Liver (tissue), 9 donors: ENCODE data around the gene NOXRED1. TPM values are rescaled to one million over a fixed set of nuclear protein-coding genes. Genes with fewer than 3 reads are reported as not detected.

ENCODE experiments used
- DNase-seq: peaks from one replicate; pipeline ENCODE4 v3.0.0-alpha.2; 2017; ENCODE audit warnings: low spot score
- H3K27ac ChIP-seq, 2 donors: one replicate each; pipeline ENCODE4 v1.7.0; 2013; ENCODE audit warnings: inconsistent platforms in 2 of 2, low read length in 2 of 2, control low read depth in 1 of 2, low read depth in 1 of 2, mild to moderate bottlenecking in 1 of 2
- H3K27me3 ChIP-seq, 4 donors: one replicate each; pipeline versions ENCODE4 v1.6.1 to v1.7.0; 2013; ENCODE audit warnings: low read length in 3 of 4, inconsistent platforms in 1 of 4, mild to moderate bottlenecking in 1 of 4, moderate library complexity in 1 of 4; ENCODE audit not compliant: control insufficient read depth in 4 of 4, insufficient read depth in 4 of 4
- H3K36me3 ChIP-seq, 4 donors: one replicate each; pipeline versions ENCODE4 v1.6.1 to v1.7.0; 2013; ENCODE audit warnings: low read length in 3 of 4, mild to moderate bottlenecking in 3 of 4, low read depth in 1 of 4, moderate library complexity in 1 of 4; ENCODE audit not compliant: control insufficient read depth in 4 of 4, insufficient read depth in 3 of 4
- H3K4me1 ChIP-seq, 4 donors: one replicate each; pipeline versions ENCODE4 v1.6.1 to v1.7.0; 2013; ENCODE audit warnings: low read length in 3 of 4, mild to moderate bottlenecking in 3 of 4, moderate library complexity in 1 of 4; ENCODE audit not compliant: control insufficient read depth in 4 of 4, insufficient read depth in 4 of 4
- H3K4me3 ChIP-seq, 3 donors: one replicate each; pipeline versions ENCODE4 v1.6.1 to v1.7.0; 2013; ENCODE audit warnings: low read length in 3 of 3, control low read depth in 1 of 3, low read depth in 1 of 3, mild to moderate bottlenecking in 1 of 3
- H3K9ac ChIP-seq, 2 donors: one replicate each; pipeline ENCODE4 v1.7.0; 2013; ENCODE audit warnings: low read length in 2 of 2, mild to moderate bottlenecking in 2 of 2, moderate library complexity in 2 of 2, control low read depth in 1 of 2, low read depth in 1 of 2
- H3K9me3 ChIP-seq, 4 donors: one replicate each; pipeline versions ENCODE4 v1.6.1 to v1.7.0; 2013; ENCODE audit warnings: low read length in 3 of 4; ENCODE audit not compliant: control insufficient read depth in 4 of 4
- ATF3 ChIP-seq: IDR thresholded peaks from 2 replicates; pipeline ENCODE4 v1.6.1; 2016; ENCODE audit warnings: antibody characterized with exemption
- CTCF ChIP-seq: fragments of 150-350 bp; IDR thresholded peaks from 2 replicates; pipeline ENCODE4 v1.5.1; 2017; ENCODE audit warnings: improper control_type of control experiment, low read depth, low read length; ENCODE audit not compliant: missing input control
- EGR1 ChIP-seq, 2 donors: IDR thresholded peaks; 2 replicates each; pipeline ENCODE4 v1.6.1; 2016 to 2018; ENCODE audit warnings: antibody characterized with exemption in 2 of 2, low read depth in 2 of 2
- FOXA1 ChIP-seq: IDR thresholded peaks from 2 replicates; pipeline ENCODE4 v1.6.1; 2016; ENCODE audit warnings: antibody characterized with exemption
- FOXA2 ChIP-seq: IDR thresholded peaks from 2 replicates; pipeline ENCODE4 v1.6.1; 2016; ENCODE audit warnings: antibody characterized with exemption
- GABPA ChIP-seq, 2 donors: IDR thresholded peaks in 1 of 2; conservative IDR thresholded peaks in 1 of 2; 2 replicates each; pipeline ENCODE4 v1.6.1; 2016; ENCODE audit warnings: antibody characterized with exemption in 2 of 2, mild to moderate bottlenecking in 1 of 2, moderate library complexity in 1 of 2
- HNF4A ChIP-seq, 2 donors: conservative IDR thresholded peaks; 2 replicates each; pipeline ENCODE4 v1.6.1; 2016; ENCODE audit warnings: antibody characterized with exemption in 2 of 2, mild to moderate bottlenecking in 2 of 2
- HNF4G ChIP-seq: IDR thresholded peaks from 2 replicates; pipeline ENCODE4 v1.6.1; 2016; ENCODE audit warnings: antibody characterized with exemption
- JUND ChIP-seq, 2 donors: IDR thresholded peaks; 2 replicates each; pipeline ENCODE4 v1.6.1; 2016; ENCODE audit warnings: antibody characterized with exemption in 2 of 2
- NR2F2 ChIP-seq: IDR thresholded peaks from 2 replicates; pipeline ENCODE4 v1.6.1; 2016; ENCODE audit warnings: antibody characterized with exemption
- RAD21 ChIP-seq, 2 donors: IDR thresholded peaks; 2 replicates each; pipeline ENCODE4 v1.6.1; 2016; ENCODE audit warnings: antibody characterized with exemption in 2 of 2, mild to moderate bottlenecking in 2 of 2
- REST ChIP-seq: IDR thresholded peaks from 2 replicates; pipeline ENCODE4 v1.6.1; 2016; ENCODE audit warnings: antibody characterized with exemption, mild to moderate bottlenecking
- RXRA ChIP-seq, 2 donors: IDR thresholded peaks; 2 replicates each; pipeline ENCODE4 v1.6.1; 2017 to 2018; ENCODE audit warnings: antibody characterized with exemption in 2 of 2, mild to moderate bottlenecking in 1 of 2
- SP1 ChIP-seq: IDR thresholded peaks from 2 replicates; pipeline ENCODE4 v1.6.1; 2018; ENCODE audit warnings: antibody characterized with exemption, mild to moderate bottlenecking
- TAF1 ChIP-seq: conservative IDR thresholded peaks from 2 replicates; pipeline ENCODE4 v1.6.1; 2016; ENCODE audit warnings: antibody characterized with exemption, mild to moderate bottlenecking
- YY1 ChIP-seq: IDR thresholded peaks from 2 replicates; pipeline ENCODE4 v1.6.1; 2016; ENCODE audit warnings: antibody characterized with exemption, mild to moderate bottlenecking
- ZBTB33 ChIP-seq: IDR thresholded peaks from 2 replicates; pipeline ENCODE4 v1.6.1; 2016; ENCODE audit warnings: antibody characterized with exemption
- WGBS: extraction: QIAGEN DNeasy Blood & Tissue Kit; methylation state at CpG from one replicate; pipeline ENCODE4 v1.1.7; 2013; 5-methylcytosine and 5-hydroxymethylcytosine counted together
- polyA plus RNA-seq, 2 donors: library from polyadenylated mRNA; stranded (reverse) in 1 of 2; unstranded in 1 of 2; fragments of 200-250 nt in 1 of 2; fragments of >200 nt in 1 of 2; fragmentation: Nextera tagmentation in 1 of 2; extraction: Ambion mirVana in 1 of 2; gene quantifications; one replicate each; pipeline versions ENCODE4 v1.2.1 to v1.2.3, GENCODE V29; 2013 to 2015
- total RNA-seq, 2 donors: library from RNA; depleted of rRNA; stranded (reverse); fragments of >200 nt; gene quantifications; one replicate each; pipeline ENCODE4 v1.2.3, GENCODE V29; 2014
- TF ChIP-seq, protein P1 (sequence below): IDR thresholded peaks from 2 replicates; pipeline ENCODE4 v1.6.1; 2016; ENCODE audit warnings: antibody characterized with exemption
- donor health status: healthy.
- donor health status: healthy.
- donor health status: healthy.
- donor health status: healthy.
- donor health status: healthy.

The NOXRED1 gene
- total and polyA plus RNA-seq, 4 donors = 0.06 to 0.50 (median 0.30) TPM

DNA sequence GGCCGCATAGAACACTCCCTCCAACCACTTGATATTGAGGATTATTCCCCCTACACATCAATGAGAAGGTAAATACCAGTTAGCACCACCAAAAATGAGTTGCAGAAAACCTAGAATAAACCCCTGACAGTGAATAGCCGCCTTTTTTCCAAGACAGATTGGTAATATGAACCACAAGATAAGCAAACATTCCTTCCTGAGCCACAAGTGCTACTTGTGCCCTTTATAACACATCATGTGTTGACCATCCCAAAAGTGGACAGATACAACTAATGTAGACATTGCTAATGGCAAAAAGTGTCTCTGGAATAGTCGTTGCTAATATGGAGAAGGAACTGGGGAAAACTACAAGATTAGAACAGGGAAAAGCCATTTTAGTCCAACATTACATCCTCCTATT lies 17.2 kb downstream of the NOXRED1 start:
- no peak for DNase-seq
- H3K9ac ChIP-seq = no peak overlapping the region
- 71% methylated on average over 3 of the region's 3 CpGs for WGBS
- H3K27me3 ChIP-seq = no peaks in the 10 kb centered on the region
- H3K27ac ChIP-seq = no peak overlapping the region
- no peaks in the 10 kb centered on the region for H3K36me3 ChIP-seq
- H3K9me3 ChIP-seq = no peaks in the 10 kb centered on the region
- H3K4me3 ChIP-seq = no peak overlapping the region
- no peaks in the 10 kb centered on the region for H3K4me1 ChIP-seq
- TF ChIP-seq HNF4G = no peak
- TF ChIP-seq RAD21 (IDR thresholded peaks at IDR 0.05) = no peak
- TF ChIP-seq JUND (IDR thresholded peaks at IDR 0.05) = no peak
- no peak for TF ChIP-seq SP1
- no peak for TF ChIP-seq EGR1 (IDR thresholded peaks at IDR 0.05; ENCODE audit: low read depth in 2 of 2)
- TF ChIP-seq NR2F2 = no peak
- TF ChIP-seq YY1 = no peak
- no peak for TF ChIP-seq HNF4A (conservative IDR thresholded peaks at IDR 0.05)
- no peak for TF ChIP-seq RXRA (IDR thresholded peaks at IDR 0.05)
- no peak for TF ChIP-seq TAF1
- TF ChIP-seq GABPA (IDR thresholded peaks at IDR 0.05 in 1 of 2, conservative IDR thresholded peaks at IDR 0.05 in 1 of 2) = no peak
- no peak for TF ChIP-seq CTCF
- TF ChIP-seq, protein P1, sequence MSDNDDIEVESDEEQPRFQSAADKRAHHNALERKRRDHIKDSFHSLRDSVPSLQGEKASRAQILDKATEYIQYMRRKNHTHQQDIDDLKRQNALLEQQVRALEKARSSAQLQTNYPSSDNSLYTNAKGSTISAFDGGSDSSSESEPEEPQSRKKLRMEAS = no peak
- TF ChIP-seq ZBTB33 = no peak
- TF ChIP-seq REST = no peak
- TF ChIP-seq FOXA1 = no peak
- TF ChIP-seq FOXA2 = no peak
- TF ChIP-seq ATF3 = no peak
